Neural cell (in vitro differentiated cells): Measurements from ENCODE around the gene PNCK. TPM values are rescaled to one million over a fixed set of nuclear protein-coding genes. Genes with fewer than 3 reads are reported as not detected.

Experiments used
- H2AFZ ChIP-seq: fragments of 200-600, 300-800 bp; sonication (generic), shearing (Covaris generic); 2 replicates; pipeline ENCODE4 v1.6.0; 2014; ENCODE audit warnings: low read depth, mild to moderate bottlenecking, antibody characterized with exemption, low read length, moderate library complexity
- H3F3A ChIP-seq: fragments of 200-600 bp; shearing (Covaris generic); 2 replicates; pipeline ENCODE4 v1.6.1; 2016; ENCODE audit warnings: mild to moderate bottlenecking, moderate library complexity, mixed read lengths, antibody characterized with exemption, low read length; ENCODE audit not compliant: insufficient read depth, poor library complexity, severe bottlenecking
- H3K27ac ChIP-seq: fragments of 200-600, 300-800 bp; sonication (generic), shearing (Covaris generic); 2 replicates; pipeline ENCODE4 v1.5.1; 2014; ENCODE audit warnings: mild to moderate bottlenecking, low read length, moderate library complexity
- H3K27me3 ChIP-seq: fragments of 300-800, 200-600 bp; sonication (generic), shearing (Covaris generic); 2 replicates; pipeline ENCODE4 v1.6.0; 2014; ENCODE audit warnings: mild to moderate bottlenecking, low read depth, low read length, moderate library complexity; ENCODE audit not compliant: insufficient read depth
- H3K36me3 ChIP-seq: fragments of 300-800, 200-600 bp; sonication (generic), shearing (Covaris generic); 2 replicates; pipeline ENCODE4 v1.5.1; 2014; ENCODE audit warnings: mild to moderate bottlenecking, antibody characterized with exemption, low read length, moderate library complexity; ENCODE audit not compliant: insufficient read depth
- H3K4me2 ChIP-seq: fragments of 300-800, 200-600 bp; sonication (generic), shearing (Covaris generic); 2 replicates; pipeline ENCODE4 v1.6.0; 2014; ENCODE audit warnings: mild to moderate bottlenecking, low read length
- H3K4me3 ChIP-seq: fragments of 300-800, 200-600 bp; sonication (generic), shearing (Covaris generic); 2 replicates; pipeline ENCODE4 v1.5.1; 2014; ENCODE audit warnings: mild to moderate bottlenecking, low read length, moderate library complexity
- H3K79me2 ChIP-seq: fragments of 200-600 bp; shearing (Covaris generic); replicated peaks from 2 replicates; pipeline ENCODE4 v1.6.0; 2014; ENCODE audit warnings: mild to moderate bottlenecking, low read length, moderate library complexity; ENCODE audit not compliant: insufficient read depth
- H3K9ac ChIP-seq: fragments of 300-800, 200-600 bp; sonication (generic), shearing (Covaris generic); 2 replicates; pipeline ENCODE4 v1.6.1; 2016; ENCODE audit warnings: mild to moderate bottlenecking, low read length, mixed read lengths
- H3K9me2 ChIP-seq: fragments of 200-600 bp; shearing (Covaris generic); 2 replicates; pipeline ENCODE4 v1.6.1; 2016; ENCODE audit warnings: mild to moderate bottlenecking, low read length, mixed read lengths; ENCODE audit not compliant: insufficient read depth
- H3K9me3 ChIP-seq: fragments of 200-600, 300-800 bp; sonication (generic), shearing (Covaris generic); 2 replicates; pipeline ENCODE4 v1.6.1; 2016; ENCODE audit warnings: mild to moderate bottlenecking, mixed run types, low read length, moderate library complexity, mixed read lengths
- H4K20me1 ChIP-seq: fragments of 200-600 bp; shearing (Covaris generic); 2 replicates; pipeline ENCODE4 v1.6.1; 2016; ENCODE audit warnings: mild to moderate bottlenecking, mixed run types; ENCODE audit not compliant: insufficient read depth
- CTCF ChIP-seq: fragments of 450-650 bp; IDR thresholded peaks from 2 replicates; pipeline ENCODE4 v1.5.1; 2014; ENCODE audit warnings: antibody characterized with exemption, mild to moderate bottlenecking, moderate library complexity; ENCODE audit not compliant: poor library complexity, severe bottlenecking
- EP300 ChIP-seq: fragments of 450-650 bp; conservative IDR thresholded peaks from 2 replicates; pipeline ENCODE4 v1.6.1; 2014; ENCODE audit warnings: antibody characterized with exemption, mild to moderate bottlenecking, moderate library complexity; ENCODE audit not compliant: poor library complexity, severe bottlenecking
- EZH2 ChIP-seq: fragments of 200-600, 300-800 bp; shearing (Covaris generic), sonication (generic); IDR thresholded peaks from 2 replicates; pipeline ENCODE4 v1.6.1; 2014; ENCODE audit warnings: antibody characterized with exemption, low read length, borderline replicate concordance, mild to moderate bottlenecking; ENCODE audit not compliant: insufficient read depth, poor library complexity, severe bottlenecking
- MXI1 ChIP-seq: fragments of 450-650 bp; conservative IDR thresholded peaks from 2 replicates; pipeline ENCODE4 v1.6.1; 2014; ENCODE audit warnings: antibody characterized with exemption, mild to moderate bottlenecking; ENCODE audit not compliant: poor library complexity, severe bottlenecking
- POLR2AphosphoS5 ChIP-seq: IDR thresholded peaks from 2 replicates; pipeline ENCODE4 v1.6.1; 2012
- RAD21 ChIP-seq: fragments of 450-650 bp; conservative IDR thresholded peaks from 2 replicates; pipeline ENCODE4 v1.6.1; 2014; ENCODE audit warnings: antibody characterized with exemption, mild to moderate bottlenecking, moderate library complexity
- REST ChIP-seq: IDR thresholded peaks from 2 replicates; pipeline ENCODE4 v1.6.1; 2012; ENCODE audit warnings: borderline replicate concordance
- SMC3 ChIP-seq: fragments of 450-650 bp; conservative IDR thresholded peaks from 2 replicates; pipeline ENCODE4 v1.6.1; 2014; ENCODE audit warnings: antibody characterized with exemption, mild to moderate bottlenecking, moderate library complexity; ENCODE audit not compliant: poor library complexity
- TAF1 ChIP-seq: IDR thresholded peaks from 2 replicates; pipeline ENCODE4 v1.6.1; 2012; ENCODE audit warnings: low read depth
- polyA plus RNA-seq: library from polyadenylated mRNA; depleted of rRNA; stranded (reverse); fragments of >200 nt; gene quantifications from 2 replicates; pipeline ENCODE4 v1.2.3, GENCODE V29; 2014
- small RNA-seq, 3 experiments: library from RNA; depleted of rRNA; stranded (forward); fragments of <200 nt; gene quantifications; one replicate each; pipeline ENCODE3, GENCODE V24; 2012

The PNCK gene
- polyA plus RNA-seq, 1 donor from 2014 or later, result 9.5 TPM

- Histone ChIP-seq H3F3A (no peaks in the 10 kb centered on the region), H3K4me2 (no peak overlapping the region), H3K36me3 (no peaks in the 10 kb centered on the region), H3K79me2 (no peaks in the 10 kb centered on the region), H2AFZ (no peak overlapping the region), H4K20me1 (no peaks in the 10 kb centered on the region), H3K4me3 (no peak overlapping the region), H3K9me3 (no peaks in the 10 kb centered on the region), H3K27me3 (no peaks in the 10 kb centered on the region), H3K27ac (no peak overlapping the region), H3K9ac (no peak overlapping the region), H3K9me2 (no peaks in the 10 kb centered on the region)
- no peak for TF ChIP-seq CTCF
Measured at GRCh38 chrX:153621949-153622598, 51.5 kb downstream of the PNCK start.

GRCh38 chrX:153620576-153620975, 53.0 kb downstream of the PNCK start:
- Histone ChIP-seq H3K4me2 (no peak overlapping the region), H2AFZ (no peak overlapping the region), H3K9me3 (no peaks in the 10 kb centered on the region), H3K9ac (no peak overlapping the region), H3K27me3 (no peaks in the 10 kb centered on the region), H3K79me2 (no peaks in the 10 kb centered on the region), H3F3A (no peaks in the 10 kb centered on the region), H4K20me1 (no peaks in the 10 kb centered on the region), H3K27ac (no peak overlapping the region), H3K9me2 (no peaks in the 10 kb centered on the region), H3K36me3 (no peaks in the 10 kb centered on the region), H3K4me3 (no peak overlapping the region)
- no peak for TF ChIP-seq RAD21
- TF ChIP-seq REST, result no peak
- no peak for TF ChIP-seq EP300
- no peak for TF ChIP-seq POLR2AphosphoS5
- no peak for TF ChIP-seq CTCF
- no peak for TF ChIP-seq TAF1
- TF ChIP-seq EZH2, result no peak
- no peak for TF ChIP-seq MXI1
- TF ChIP-seq SMC3, result no peak

Small RNA genes lying within 50 kb of the gene (small RNA-seq; reads per million reads assigned to genes)
- 0 to 1.0 (median 0.06) reads per million in 3 experiments for gene RN7SL687P

Other genes with a start within 250 kb of the PNCK start
- gene TREX2, start 227.8 kb downstream of the PNCK start, polyA plus RNA-seq, result not detected in 2 replicates
- 27.7 and 32.5 TPM in 2 replicates for gene HAUS7, start 203.2 kb downstream of the PNCK start, polyA plus RNA-seq
- gene BGN, start 178.8 kb downstream of the PNCK start, polyA plus RNA-seq, result not detected in 2 replicates
- 4.4 and 5.3 TPM in 2 replicates for gene ATP2B3, start 156.2 kb downstream of the PNCK start, polyA plus RNA-seq
- gene CCNQ, start 74.7 kb downstream of the PNCK start, polyA plus RNA-seq, result 61.2 and 70.7 TPM in 2 replicates
- gene DUSP9, start 26.6 kb downstream of the PNCK start, polyA plus RNA-seq, result 0.94 and 3.2 TPM in 2 replicates
- 36.4 and 62.4 TPM in 2 replicates for gene SLC6A8, start 14.1 kb upstream of the PNCK start, polyA plus RNA-seq
- 154 and 182 TPM in 2 replicates for gene BCAP31, start 50.6 kb upstream of the PNCK start, polyA plus RNA-seq
- gene ABCD1, start 51.0 kb upstream of the PNCK start, polyA plus RNA-seq, result 3.2 and 3.6 TPM in 2 replicates
- gene PLXNB3, start 90.4 kb upstream of the PNCK start, polyA plus RNA-seq, result 0.48 and 0.76 TPM in 2 replicates
- gene SRPK3, start 107.2 kb upstream of the PNCK start, polyA plus RNA-seq, result not detected in 2 replicates
- 64.7 and 72.7 TPM in 2 replicates for gene IDH3G, start 120.6 kb upstream of the PNCK start, polyA plus RNA-seq
- 186 and 192 TPM in 2 replicates for gene SSR4, start 120.9 kb upstream of the PNCK start, polyA plus RNA-seq
- gene PDZD4, start 156.7 kb upstream of the PNCK start, polyA plus RNA-seq, result 343 and 389 TPM in 2 replicates
- gene L1CAM, start 212.4 kb upstream of the PNCK start, polyA plus RNA-seq, result 88.0 and 119 TPM in 2 replicates
- not detected in 2 replicates for gene AVPR2, start 230.9 kb upstream of the PNCK start, polyA plus RNA-seq